GM18517 (cell line): ENCODE measurements around the gene DNAH10.
A peak's percentile ranks its signal among the peaks of the same experiment; 100 is the strongest.

ENCODE experiments used
- ATAC-seq: cut with Tn5 transposase; IDR thresholded peaks from one replicate; pipeline ENCODE4 v1.9.1; 2021; ENCODE audit warnings: mild to moderate bottlenecking, moderate library complexity; ENCODE audit not compliant: unreplicated experiment

Gene DNAH10, protein sequence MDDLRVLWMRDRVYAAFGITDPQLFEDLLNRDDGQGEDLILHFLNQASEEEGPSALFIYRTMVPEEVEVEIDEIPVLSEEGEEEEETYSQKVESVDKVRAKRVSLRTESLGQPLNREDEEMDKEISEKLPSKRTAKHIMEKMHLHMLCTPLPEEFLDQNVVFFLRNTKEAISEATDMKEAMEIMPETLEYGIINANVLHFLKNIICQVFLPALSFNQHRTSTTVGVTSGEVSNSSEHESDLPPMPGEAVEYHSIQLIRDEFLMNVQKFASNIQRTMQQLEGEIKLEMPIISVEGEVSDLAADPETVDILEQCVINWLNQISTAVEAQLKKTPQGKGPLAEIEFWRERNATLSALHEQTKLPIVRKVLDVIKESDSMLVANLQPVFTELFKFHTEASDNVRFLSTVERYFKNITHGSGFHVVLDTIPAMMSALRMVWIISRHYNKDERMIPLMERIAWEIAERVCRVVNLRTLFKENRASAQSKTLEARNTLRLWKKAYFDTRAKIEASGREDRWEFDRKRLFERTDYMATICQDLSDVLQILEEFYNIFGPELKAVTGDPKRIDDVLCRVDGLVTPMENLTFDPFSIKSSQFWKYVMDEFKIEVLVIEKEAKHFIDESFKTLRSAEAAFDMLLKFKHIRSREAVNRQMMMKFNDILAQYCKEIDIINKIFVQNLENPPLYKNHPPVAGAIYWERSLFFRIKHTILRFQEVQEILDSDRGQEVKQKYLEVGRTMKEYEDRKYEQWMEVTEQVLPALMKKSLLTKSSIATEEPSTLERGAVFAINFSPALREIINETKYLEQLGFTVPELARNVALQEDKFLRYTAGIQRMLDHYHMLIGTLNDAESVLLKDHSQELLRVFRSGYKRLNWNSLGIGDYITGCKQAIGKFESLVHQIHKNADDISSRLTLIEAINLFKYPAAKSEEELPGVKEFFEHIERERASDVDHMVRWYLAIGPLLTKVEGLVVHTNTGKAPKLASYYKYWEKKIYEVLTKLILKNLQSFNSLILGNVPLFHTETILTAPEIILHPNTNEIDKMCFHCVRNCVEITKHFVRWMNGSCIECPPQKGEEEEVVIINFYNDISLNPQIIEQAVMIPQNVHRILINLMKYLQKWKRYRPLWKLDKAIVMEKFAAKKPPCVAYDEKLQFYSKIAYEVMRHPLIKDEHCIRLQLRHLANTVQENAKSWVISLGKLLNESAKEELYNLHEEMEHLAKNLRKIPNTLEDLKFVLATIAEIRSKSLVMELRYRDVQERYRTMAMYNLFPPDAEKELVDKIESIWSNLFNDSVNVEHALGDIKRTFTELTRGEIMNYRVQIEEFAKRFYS (N-terminal part only)

DNA sequence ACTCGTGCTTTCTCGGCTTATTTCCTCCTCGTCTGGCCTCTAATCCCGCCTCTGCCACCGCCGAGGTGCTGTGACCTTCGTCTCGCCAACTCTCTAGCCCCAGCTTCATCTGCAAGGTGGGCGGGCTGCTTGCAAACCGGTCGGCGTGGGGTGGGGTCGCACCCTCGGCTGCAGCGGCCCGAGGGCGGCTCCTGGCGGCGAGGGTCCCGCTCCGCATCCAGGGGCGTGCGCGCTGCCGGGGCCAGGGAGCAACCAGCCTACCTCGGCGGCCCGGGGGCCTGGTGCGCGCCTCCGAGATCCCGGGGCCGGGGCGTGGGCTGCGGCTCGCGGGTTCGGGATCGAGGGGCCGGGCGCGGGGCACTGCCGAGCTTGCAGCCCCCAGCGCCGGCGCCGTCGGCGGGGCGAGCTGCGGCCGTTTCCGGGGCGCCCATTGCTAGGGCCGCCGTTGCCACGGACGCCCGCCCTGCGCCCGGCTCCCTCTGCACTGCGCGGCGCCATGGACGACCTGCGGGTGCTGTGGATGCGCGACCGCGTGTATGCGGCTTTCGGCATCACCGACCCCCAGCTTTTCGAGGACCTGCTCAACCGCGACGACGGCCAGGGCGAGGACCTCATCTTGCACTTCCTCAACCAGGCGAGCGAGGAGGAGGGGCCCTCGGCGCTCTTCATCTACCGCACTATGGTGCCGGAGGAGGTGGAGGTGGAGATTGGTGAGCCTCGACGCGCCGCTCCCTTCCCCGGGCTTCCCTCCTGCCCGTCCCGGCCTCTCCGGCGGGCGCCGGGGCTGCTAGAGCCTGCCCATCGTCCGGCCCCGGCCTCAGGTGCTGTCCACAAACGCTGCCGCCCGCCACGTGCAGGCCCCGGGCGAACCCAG lies at the start of gene DNAH10:
DNAH10 (plus strand) TSS at position 461 of the 874 bp plus-strand sequence; CDS start at position 497, 36 bp downstream.
- peak; percentile 45 for ATAC-seq

DNA sequence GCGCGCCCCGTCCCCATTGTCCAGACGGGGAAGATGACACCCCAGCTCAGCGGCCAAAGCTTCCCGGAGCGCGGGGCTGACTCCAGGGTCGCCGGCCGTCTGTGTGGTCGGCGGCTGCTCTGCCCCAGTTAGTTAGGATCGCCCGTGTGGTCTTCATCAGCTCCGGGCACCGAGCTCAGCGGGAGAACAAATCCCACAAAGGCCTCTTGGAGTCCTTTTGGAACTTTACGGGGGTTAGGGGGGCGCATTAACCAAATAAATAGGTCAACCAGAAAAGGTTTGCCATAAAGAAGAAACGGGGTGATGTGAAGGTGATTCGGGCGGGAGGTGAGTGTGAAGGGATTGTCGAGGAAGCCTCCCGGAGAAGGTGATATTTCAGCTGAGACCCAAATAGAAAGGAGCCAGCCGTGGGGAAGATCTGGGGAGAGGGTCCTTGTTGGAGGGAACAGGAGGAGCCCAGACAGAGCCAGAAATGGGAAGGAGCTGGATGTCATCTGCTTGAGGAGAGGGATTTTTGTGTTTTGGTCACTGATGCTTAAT lies 49.3 kb upstream of the DNAH10 start:
- ATAC-seq, result no peak

DNA sequence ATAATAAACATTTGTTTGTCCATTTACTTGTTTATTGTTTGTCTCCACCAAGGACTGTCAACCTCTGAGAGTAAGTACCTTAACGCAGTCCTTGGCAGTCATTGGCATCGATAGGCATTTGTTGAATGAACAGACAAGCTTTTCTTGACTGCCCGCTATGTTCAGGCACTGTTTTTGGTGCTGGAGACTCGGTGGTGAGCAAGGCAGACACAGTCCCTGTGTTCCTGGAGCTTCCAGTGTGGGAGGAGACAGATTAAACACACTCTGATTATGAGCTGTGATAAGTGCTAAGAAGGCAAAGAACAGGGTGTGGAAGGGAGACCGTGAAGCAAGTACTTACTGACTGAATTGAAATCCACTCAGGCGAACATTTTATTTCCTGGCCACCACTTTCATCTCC lies 48.7 kb upstream of the DNAH10 start:
- no peak for ATAC-seq

DNA sequence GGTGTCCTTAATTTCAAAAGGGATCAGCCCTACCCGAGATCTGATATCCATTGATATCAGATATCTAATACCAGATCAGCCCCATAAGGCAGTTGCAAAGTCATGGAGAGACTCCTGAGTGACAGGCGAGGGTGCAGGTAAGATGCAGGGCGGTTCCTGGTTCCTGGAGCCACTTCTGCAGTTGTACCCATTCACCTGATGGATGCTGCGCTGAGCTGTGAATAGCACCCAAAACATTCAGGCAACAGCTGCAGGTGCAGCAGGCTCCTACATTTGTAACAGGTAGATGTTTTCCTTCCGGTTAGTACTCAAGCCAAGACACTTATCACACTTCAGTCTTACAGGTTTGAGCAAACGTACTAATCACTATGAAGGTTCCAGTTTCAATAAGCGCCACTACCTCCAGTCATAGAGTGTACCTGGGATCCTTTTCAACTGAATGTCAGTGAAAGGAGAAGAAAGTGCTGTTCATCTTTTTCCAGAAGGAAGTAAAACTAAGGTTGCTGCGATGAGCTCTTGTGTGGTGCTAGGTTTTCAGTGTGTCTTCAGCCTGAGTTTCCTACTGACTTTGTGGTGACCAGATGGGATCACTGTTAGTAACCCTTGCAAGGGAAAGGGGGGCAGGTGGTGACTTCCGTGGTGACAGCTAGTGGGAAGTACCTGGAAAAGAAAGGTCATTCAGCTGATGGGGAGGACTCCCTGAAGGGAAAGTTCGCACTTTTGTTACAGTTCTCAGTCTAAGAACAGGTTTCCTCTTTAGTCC lies 48.1 kb upstream of the DNAH10 start:
- no peak for ATAC-seq

DNA sequence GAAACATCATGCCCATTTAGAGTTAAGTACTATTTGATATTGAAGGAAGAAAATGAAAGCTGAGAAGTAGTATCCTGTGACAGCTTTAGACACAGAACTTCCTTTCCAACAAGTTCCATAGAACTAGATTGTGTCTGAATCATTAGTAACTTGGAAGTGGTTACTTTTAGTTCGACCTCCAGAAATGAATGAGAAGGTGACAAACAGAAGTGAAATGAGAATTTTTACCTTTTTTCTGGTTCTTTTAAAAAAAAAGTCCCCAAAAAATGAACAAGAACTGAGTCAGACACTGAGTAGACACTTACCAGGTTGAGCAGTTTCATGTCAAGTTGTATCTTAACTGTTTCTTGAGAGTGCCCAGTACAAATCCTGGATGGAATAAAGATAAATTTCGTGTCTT lies 46.9 kb upstream of the DNAH10 start:
- ATAC-seq, result no peak

DNA sequence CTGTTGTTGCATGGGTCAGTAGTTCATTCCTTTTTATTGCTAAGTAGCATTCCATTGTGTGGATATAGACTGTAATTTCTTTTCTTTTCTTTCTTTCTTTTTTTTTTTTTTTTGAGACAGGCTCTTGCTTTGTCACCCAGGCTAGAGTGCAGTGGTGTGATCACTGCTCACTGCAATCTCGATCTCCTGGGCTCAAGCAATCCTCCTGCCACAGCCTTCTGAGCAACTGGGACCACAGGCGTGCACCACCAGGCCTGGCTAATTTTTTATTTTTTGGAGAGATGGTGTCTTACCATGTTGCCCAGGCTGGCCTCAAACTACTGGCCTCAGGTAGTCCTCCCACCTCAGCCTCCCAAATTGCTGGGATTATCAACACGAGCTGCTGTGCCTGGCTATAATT lies 44.8 kb upstream of the DNAH10 start:
- ATAC-seq, result no peak

DNA sequence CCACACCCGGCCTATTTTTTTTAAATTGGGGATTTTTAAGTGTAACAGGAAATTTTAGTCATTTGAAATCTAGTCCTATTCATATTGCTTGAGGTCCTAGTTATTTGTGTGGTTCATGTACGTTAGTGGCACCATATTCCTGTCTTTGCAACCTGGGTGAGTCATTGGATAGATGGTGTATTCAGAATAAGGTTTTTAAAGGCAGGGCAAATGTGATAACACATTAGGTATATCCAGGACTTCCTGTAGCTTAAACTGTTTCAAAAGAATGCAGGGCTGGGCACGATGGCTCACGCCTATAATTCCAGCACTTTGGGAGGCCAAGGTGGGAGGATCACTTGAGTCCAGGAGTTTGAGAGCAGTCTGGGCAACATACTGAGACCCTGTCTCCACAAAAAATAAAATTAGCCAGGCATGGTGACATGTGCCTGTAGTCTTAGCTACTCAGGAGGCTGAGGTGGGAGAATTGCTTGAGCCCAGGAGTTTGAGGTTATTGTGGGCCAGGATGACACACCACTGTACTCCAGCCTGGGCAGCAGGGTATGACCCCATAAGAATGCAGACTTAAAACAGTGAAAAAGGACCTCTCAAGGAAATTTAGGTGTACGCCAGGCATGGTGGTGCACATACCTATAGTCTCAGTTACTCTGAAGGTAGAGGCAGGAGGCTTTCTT lies 41.8 kb upstream of the DNAH10 start:
- ATAC-seq, result no peak

DNA sequence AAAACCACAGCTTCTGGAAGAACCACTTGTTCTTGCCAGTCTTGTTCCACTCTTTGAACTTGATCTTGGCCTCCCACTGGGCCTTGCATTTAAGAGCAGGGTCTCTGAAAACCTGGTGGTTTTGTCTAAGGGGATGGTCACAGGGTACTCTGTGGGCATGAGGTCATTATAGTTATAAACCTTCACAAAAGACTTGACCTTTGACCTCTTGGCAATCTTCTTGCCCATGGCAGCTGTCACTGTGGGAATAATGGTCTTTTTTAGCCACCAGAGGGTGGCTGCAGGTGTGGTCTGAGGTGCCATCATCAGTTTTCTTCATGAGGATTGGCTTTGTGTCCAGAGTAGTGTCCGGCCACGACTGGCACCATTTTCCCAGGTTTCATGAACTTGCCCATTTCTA lies 40.9 kb upstream of the DNAH10 start:
- no peak for ATAC-seq

DNA sequence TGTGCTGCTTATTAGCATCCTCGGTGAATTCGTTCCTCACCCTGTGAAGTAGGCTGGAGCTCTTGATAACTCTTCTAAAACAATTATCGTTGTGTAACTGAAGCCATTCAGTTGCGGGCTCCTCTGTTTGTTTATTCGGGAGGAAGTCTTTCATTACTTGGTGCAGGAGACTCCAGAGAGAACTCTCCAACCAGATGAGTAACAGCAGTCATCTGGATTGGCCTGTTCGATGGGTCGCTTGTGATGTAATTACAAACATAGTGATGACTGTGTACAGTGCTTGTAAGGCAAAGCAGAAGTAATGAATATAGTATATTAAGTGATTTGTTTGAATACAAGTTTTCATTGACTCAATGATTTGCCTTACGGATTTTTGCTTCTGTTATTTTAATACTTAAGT lies 39.1 kb upstream of the DNAH10 start:
- ATAC-seq, result no peak

DNA sequence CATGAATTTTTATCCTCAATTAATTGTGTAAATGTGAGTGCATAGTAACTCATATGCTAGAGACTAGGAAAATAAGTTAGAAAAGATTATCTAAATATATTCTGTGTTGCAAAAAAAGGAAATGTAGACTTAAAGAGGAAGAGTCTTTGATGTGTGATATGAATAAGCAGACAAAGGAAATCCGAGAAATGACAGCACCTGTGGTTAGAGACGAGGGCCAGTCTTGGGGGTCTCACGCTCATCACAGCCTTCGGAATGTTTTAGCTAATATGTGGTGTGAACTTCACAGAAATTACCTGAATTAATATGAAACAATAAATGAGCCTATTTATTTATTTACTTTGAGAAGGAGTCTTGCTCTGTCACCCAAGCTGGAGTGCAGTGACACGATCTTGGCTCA lies 38.3 kb upstream of the DNAH10 start:
- no peak for ATAC-seq

DNA sequence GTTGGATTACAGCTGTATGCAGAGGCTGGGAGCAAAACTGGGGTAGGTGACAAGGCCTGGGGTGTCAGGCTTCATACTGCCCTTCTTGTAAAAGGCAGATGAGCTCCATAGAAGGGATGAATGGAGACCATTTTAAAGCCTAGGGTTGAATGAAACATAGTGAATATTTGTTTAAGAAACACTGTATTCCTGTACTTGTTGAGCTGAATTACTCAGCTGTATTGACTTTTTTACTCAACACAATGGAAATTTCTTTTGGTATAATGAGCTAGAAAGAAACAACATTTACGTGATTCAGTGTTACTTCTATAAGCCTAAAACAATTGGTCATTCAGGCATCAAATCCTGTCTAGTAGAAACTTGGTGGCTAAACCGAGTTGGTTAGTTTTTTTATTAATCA lies 35.9 kb upstream of the DNAH10 start:
- ATAC-seq, result no peak

DNA sequence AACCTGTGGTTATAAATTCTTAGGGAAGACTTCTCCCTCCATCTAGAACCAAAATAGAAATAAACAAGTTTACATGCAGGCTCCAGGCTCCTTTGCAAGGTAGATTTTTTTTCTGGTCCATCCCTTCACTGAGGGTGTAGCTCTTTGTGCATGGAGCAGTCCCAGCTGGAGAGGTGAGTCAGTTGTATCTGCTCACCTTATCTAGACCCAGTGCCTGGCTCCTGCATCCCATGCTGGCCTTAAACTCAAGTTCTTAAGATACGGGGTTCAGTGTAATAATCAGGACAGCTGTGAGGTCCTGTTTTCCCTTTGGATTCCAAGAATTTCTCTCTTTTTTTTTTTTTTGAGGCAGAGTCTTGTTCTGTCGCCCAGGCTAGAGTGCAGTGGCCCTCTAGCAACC lies 35.1 kb upstream of the DNAH10 start:
- ATAC-seq, result no peak

DNA sequence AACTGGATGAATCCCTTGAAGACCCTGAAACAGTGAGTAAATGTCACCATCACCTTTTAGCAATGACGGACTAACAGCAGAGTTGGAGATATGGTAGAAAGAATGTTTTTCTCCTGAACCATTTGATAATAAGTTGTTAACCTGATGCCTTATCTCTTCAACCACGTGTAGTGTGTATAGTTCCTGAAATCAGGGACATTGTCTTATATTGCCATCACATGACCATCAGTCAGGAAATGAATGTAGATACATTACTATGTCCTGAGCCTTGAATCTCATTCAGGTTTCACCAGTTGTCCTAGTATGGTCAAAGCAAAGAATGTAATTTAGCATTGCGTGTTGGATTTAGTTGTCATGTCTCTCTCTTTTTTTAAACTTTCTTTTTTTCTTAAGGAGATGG lies 34.2 kb upstream of the DNAH10 start:
- no peak for ATAC-seq

DNA sequence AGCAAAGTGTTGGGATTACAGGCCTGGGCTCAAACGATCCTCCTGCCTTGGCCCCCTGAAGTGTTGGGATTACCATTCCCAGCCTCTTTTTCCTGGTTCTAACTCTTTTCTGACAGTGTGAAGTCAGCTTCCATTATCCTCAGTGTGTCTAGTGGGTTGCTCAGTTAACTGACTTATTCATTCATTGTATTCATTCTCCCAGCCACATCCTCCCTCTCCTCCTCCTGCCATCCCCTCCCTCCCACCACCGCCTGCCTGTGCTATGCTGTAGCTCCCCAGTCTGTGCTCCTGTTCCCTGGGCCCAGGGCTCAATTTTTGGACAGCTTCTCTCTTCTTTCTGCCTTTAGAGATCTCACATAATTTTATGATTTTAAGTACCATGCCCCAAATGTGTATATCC lies 30.5 kb upstream of the DNAH10 start:
- no peak for ATAC-seq

DNA sequence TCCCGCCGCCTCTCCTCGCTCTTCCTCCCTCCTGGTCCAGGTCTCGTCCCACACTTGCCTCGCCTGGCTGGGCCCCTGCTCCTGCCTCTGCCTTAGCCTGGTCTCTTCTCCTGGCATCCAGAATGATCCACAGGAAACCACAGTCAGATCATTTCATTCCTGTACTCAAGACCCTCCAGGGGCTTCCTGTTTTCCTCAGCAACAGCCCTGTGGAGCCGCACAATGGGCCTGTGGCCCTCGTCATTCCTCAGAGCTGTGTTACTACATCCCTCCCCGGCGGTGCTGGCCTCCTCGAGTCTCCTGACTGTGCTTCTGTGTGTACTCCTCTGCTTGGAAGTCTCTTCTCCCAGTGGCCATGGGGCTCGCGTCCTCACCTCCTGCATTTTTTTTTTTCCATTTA lies 29.9 kb upstream of the DNAH10 start:
- ATAC-seq, result no peak

DNA sequence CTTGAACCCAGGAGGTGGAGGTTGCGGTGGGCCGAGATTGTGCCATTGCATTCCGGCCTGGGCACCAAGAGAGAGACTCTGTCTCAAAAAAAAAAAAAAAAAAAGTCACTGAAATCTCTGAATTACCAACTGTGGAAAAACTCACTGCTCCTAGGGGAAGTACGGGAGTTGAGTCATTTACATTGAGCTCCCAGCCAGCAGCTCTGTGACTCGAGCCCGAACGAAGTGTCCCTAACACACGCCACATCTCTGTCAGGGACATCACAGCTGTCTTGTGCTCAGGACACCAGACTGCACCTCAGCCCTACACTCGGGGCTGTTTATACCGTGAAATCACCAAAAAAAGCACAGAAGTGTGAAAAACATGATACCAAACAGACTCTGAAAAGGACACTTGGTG lies 28.9 kb upstream of the DNAH10 start:
- no peak for ATAC-seq

DNA sequence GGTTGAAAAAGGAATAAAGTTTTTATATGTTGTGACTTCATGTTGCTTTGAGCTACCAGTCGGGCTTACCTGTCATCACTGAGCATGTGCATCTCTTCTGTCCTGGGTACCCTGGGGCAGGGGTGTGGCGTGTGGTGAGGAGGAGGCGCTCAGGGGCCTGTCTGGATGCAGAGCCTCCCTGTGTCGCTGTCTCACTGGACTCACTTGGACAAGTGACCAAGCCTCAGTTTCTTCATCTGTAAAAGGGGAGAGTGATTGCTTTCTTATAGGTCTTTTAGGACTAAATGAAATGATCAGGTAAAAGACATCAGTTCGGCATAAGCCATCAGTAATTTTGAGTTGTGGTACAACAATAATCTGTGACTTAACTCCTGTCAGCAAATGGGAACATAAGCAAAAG lies 27.8 kb upstream of the DNAH10 start:
- ATAC-seq, result no peak

DNA sequence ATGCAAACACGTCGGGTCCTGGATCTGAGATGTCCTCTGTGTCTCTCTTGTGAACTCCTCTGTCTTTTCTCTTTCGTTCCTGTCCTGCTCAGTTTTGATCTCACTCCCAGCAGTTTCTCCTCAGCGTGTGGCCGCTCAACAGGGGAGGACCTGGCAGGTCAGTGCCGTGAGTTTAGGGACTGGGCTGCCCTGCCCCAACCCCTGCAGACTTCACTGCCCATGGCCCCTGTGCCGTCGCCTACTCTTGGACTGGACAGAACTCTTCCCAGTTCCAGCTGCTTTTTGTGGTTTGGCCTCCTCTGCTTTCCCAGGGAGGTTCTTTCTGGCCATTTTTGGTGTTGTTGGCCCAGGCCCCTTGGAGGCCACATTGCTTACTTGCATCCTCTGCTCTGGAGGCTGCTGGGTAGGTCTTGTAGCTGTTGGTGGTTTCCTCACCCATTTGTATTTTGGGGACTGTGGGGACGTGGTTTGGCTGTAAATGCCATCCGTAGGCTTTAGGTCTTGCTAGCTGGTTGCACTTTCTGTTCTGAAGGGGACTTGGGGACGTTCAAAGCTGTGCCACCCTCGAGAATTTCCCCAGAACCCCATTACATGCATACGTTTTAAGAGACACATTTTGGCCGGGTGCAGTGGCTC lies 20.0 kb upstream of the DNAH10 start:
- no peak for ATAC-seq
